HG03439 (cell line): ENCODE measurements around the gene TMEM63C.
"Not testable (repeated sequence)": the region's sequence is repeated elsewhere in the genome, so short reads cannot be mapped to it uniquely, and the experiment has no call there.

ENCODE experiments used
- ATAC-seq: cut with Tn5 transposase; IDR thresholded peaks from one replicate; pipeline ENCODE4 v1.9.1; 2021; ENCODE audit warnings: mild to moderate bottlenecking, moderate library complexity; ENCODE audit not compliant: unreplicated experiment

The TMEM63C gene

DNA sequence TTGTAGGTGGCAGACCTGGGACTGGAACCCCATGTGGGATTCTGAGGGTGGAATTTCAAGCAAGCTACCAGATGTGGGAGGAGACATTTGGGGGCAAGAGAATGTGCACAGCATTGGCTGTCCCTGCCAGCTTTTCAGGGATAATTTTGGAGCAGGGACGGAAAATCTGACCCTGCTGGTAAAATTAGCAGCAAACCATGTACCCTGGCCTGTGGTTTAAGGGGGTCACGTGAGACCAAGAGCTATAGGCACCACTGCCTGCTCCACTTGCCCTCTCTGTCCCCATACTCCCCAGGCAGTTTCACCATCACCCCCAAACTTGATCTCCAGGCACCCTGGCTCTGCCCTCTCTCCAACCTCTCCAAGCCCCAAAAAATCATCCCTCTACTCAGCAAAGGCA lies 26.5 kb upstream of the TMEM63C start:
- no peak for ATAC-seq

DNA sequence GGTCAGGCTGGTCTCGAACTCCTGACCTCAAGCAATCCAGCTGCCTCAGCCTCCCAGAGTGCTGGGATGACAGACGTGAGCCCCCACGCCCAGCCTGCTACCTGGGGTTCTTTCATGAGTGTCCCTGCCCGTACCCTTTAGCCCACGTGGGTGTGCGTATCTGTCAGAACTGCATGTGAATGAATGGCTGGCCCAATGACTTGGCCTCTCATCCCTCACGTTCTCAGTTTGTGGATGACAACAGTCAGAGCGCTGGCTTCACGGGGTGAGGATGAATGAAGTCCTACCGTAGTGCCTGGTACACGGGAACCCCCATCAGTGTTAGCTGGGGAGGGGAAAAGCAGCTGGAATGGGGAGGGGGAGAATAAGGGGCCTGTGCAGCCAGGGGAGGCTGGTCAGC lies 23.9 kb upstream of the TMEM63C start:
- ATAC-seq = no peak

GRCh38 chr14:77158175-77158881 lies 23.3 kb upstream of the TMEM63C start:
- no peak for ATAC-seq

- no peak for ATAC-seq
These were observed 22.7 kb upstream of the TMEM63C start for GRCh38 chr14:77158882-77159255.

GRCh38 chr14:77161011-77161410 lies 20.6 kb upstream of the TMEM63C start:
- no peak for ATAC-seq

DNA sequence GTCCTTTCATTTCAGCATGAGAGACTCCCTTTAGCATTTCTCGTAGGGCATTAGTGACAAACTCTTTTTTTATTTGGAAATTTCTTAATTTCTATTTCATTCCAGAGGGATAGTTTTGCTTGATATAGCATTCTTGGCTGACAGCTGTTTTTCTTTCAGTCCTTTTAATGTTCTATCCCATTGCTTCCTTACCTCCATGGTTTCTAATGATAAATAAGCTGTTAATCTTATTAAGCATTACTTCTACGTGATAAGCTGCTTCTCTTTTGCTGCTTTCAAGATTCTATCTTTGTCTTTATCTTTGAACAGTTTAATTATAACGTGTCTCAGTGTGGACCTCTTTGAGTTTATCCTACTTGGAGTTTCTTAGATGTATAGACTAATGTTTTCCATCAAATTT lies 11.6 kb upstream of the TMEM63C start:
- ATAC-seq = no peak

DNA sequence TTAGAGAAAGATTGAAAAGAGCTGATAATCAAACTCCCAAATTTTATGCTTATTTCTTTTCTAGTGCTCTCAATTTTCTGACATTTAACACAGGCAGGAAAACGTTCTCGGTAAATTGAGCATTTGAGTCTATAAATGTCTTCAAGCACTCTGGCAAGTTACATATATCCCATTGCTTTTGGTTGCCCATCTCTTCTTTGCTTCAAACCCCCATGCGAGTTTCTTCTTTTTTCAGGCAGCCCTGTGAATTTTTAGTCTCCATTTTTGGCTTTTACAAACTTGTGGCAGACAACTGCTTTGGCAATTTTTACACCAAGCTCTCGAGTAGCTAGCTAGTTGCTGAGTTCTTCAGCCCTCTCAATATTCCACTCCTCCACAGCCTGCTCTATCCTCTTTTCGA lies 8.7 kb upstream of the TMEM63C start:
- no peak for ATAC-seq

GRCh38 chr14:77173911-77174617 lies 7.5 kb upstream of the TMEM63C start:
- not testable (repeated sequence) for ATAC-seq

DNA sequence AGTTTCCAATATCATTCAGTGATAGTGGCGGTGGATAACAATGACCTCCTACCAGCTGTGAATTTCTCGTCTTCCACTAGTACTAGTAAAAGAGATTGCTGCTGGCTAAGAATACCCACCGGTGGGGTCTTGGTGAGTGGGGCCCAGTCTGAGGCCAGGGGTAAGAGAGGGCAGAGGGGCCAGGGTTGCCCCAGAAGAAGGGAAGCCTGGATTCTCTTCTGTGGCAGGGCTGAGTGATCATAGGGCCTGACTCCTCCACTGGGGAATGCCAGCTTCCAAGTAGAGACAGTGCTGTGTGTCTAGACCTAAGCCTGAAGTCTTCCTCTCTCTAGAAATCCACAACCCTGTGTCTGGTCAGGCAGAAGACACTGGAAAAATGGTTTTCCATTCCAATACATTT lies 5.8 kb upstream of the TMEM63C start:
- ATAC-seq = no peak

- no peak for ATAC-seq
These were observed 3.9 kb upstream of the TMEM63C start for GRCh38 chr14:77177702-77178101.

DNA sequence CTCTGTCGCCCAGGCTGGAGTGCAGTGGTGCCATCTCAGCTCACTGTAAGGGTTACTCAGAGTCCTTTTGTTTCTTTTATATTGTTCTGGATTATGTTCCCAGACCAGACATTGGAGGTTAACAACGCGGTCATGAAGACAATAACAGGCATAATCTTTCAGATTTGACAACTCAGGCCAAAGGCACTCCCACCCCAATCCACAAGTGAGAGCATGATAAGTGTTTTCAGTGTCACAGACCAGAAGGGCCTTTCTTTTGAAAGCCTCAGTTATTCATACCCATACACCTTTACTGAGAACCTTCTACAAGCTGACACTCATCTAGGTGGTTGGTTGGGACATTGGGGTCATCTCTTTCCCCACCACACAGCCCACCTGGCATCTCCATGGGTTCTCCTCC lies 2.9 kb upstream of the TMEM63C start:
- no peak for ATAC-seq

GRCh38 chr14:77180726-77181602 lies 634 bp upstream of the TMEM63C start:
- ATAC-seq = no peak

GRCh38 chr14:77183896-77184295 lies 2.3 kb downstream of the TMEM63C start:
- no peak for ATAC-seq

DNA sequence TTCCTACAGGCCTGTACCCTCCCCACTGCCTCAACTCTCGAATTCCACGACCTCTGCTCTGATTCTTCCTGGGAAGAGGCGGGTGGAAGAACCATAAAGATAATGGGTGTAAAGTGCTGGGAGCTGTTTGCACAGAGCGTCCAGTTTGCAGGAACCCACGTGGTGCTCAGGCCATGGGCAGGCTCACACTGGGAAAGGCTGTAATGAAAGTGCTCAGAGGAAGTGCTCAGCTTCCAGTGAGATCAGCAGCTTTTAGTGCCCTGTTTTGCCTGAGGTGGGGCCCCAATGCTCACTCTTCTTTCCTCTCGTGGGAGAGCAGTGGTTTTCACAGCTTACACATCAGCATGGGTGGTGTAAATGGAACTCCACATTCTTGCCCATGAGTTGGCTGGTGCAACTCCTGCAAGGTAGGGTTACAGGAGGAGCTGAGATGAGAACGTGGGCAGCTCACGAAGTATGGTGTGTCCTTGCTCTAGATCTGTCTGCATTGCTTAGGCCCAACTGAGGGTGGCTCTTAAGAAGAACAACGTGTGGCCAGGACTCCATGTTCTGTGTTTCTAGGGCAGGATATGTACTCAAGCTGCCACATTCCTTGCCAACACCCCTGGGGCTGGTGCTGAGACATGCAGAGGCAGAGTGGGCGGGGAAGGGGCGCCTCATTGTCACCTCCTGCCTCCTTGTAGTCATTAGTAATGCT lies 2.9 kb downstream of the TMEM63C start:
- ATAC-seq = no peak

GRCh38 chr14:77185093-77185465 lies 3.5 kb downstream of the TMEM63C start:
- no peak for ATAC-seq

DNA sequence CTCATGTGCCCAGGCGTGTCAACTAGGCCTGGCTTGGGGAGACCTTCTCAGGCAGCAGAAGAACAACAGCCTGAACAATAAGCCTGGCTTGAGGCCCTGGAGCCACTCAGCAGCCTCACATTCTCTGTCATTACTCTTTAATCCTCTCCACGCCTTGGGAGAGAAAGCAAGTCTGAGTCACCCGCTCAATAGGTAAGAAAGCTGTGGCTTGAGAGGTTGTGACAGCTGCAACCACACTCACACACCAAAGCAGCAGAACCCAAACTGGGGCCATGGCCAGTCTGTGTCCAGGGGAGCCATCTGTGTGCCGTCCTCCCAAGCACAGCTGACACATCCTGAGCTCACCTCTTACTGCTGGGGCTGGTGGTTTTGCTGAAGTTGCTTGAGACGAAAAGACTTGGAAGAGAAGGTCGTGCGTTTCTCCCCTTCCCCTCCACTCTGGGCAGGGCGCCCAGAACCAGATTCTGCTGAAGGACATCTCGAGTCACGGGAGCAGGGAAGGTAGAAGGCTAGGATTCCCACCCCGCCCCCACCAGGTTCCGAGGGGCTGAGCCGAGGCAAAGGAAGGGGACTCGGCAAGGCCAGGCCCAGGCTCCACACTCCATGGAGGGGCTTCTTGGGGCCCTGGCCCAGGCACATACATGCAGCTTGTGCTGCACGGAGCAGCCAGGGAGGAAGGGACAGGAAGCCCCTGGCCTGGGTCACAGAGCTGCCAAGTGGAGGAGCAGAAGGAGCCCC lies 5.5 kb downstream of the TMEM63C start:
- no peak for ATAC-seq

- no peak for ATAC-seq
These were observed 6.0 kb downstream of the TMEM63C start for GRCh38 chr14:77187649-77188012.

- ATAC-seq = no peak
These were observed 7.9 kb downstream of the TMEM63C start for GRCh38 chr14:77189479-77189878.

- ATAC-seq = no peak
These were observed 9.4 kb downstream of the TMEM63C start for GRCh38 chr14:77190977-77191376.

DNA sequence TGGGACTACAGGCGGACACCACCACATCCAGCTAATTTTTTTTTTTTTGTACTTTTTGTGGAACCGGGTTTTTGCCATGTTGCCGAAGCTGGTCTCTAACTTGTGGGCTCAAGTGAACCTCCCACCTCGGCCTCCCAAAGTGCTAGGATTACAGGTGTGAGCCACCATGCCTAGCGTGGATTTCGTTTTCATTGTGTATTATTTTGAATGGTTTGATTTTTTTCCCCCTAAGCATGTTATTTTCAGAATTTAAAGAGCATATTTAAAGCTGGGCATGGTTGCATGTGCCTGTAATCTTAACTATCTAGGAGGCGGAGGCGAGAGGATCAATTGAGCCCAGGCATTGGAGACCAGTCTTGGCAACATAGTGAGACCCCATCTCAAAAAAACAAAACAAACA lies 13.1 kb downstream of the TMEM63C start:
- ATAC-seq = no peak

DNA sequence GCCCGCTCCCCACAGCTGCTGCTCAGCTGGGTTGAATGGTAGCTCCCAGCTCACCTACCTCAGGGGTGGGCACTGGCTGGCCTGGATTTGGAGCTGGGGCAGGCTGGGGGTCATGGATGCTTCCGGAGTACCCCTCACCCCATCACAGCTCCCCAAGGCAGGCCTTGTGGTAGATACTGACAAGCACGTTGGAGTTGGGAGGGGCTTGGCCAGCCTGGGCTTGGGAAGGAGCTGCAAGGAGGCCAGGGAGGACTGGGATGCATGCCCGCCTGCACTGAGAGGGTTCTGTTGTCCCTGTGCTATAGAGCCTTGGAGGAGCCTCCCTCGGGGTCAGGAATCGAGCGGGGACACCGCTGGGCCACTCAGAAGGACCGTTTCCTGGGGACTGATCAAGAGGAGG lies 14.2 kb downstream of the TMEM63C start:
- no peak for ATAC-seq
